ENCODE data around the gene RCAN1. TPM values are rescaled to one million over a fixed set of nuclear protein-coding genes. Genes with fewer than 3 reads are reported as not detected.
"Not testable (repeated sequence)": the region's sequence is repeated elsewhere in the genome, so short reads cannot be mapped to it uniquely, and the experiment has no call there.

RCAN1 gene
- total and polyA plus RNA-seq, 2 of the 8 experiments (the other 6 are each of a cell fraction or from before 2014, with no cell fraction given) = 1.7 to 6.4 TPM

GRCh38 chr21:34557261-34557660 is 57.7 kb downstream of the RCAN1 start (continued):
- TF ChIP-seq ATF3 (IDR thresholded peaks at IDR 0.05; ENCODE audit: insufficient read depth, low read depth, low read length) (no peak), NRF1 (IDR thresholded peaks at IDR 0.05; ENCODE audit: low read depth, low read length) (no peak), BACH1 (IDR thresholded peaks at IDR 0.05; ENCODE audit: low read length) (no peak), YY1 (IDR thresholded peaks at IDR 0.05; ENCODE audit: low read depth, low read length) (no peak)

- H4K5ac ChIP-seq (ENCODE audit: insufficient read length, low read depth, low read length); H3K23ac ChIP-seq (ENCODE audit: insufficient read length); H3K4ac ChIP-seq (replicated peaks; ENCODE audit: insufficient read length, low read depth, low read length); H2BK20ac ChIP-seq (ENCODE audit: low read length); FAIRE-seq; H3K23me2 ChIP-seq (ENCODE audit: low read depth, low read length); POLR2A ChIA-PET (ENCODE audit: partially characterized antibody); H3K27me3 ChIP-seq (replicated peaks in 1 of 4; ENCODE audit: control insufficient read depth in 3 of 4, extremely low read depth in 1 of 4, insufficient read depth in 3 of 4, low read length in 3 of 4); DNase-seq (ENCODE audit: low read depth in 1 of 2, low spot score in 2 of 2); H3K36me3 ChIP-seq (ENCODE audit: control insufficient read depth in 2 of 4, insufficient read depth in 4 of 4, low read length in 3 of 4); H2BK15ac ChIP-seq (ENCODE audit: low read length); H4K20me1 ChIP-seq (replicated peaks in 1 of 2; ENCODE audit: control insufficient read depth in 1 of 2, insufficient read depth in 2 of 2, low read length in 2 of 2); H2BK5ac ChIP-seq (ENCODE audit: low read depth, low read length); H2BK120ac ChIP-seq (replicated peaks; ENCODE audit: low read depth, low read length); H2AK5ac ChIP-seq (ENCODE audit: low read depth, low read length); H3K79me2 ChIP-seq (ENCODE audit: control insufficient read depth in 1 of 2, insufficient read depth in 2 of 2, low read length in 2 of 2); H3K79me1 ChIP-seq (ENCODE audit: low read depth, low read length); H3K56ac ChIP-seq (replicated peaks; ENCODE audit: insufficient read length, low read depth, low read length); H4K91ac ChIP-seq (replicated peaks; ENCODE audit: insufficient read length, low read length); H3K4me1 ChIP-seq (replicated peaks in 1 of 4; ENCODE audit: control insufficient read depth in 3 of 4, insufficient read depth in 4 of 4, low read length in 3 of 4); H2AFZ ChIP-seq (ENCODE audit: low read length); H3K14ac ChIP-seq (ENCODE audit: insufficient read length); H4K8ac ChIP-seq (ENCODE audit: extremely low read depth, insufficient read depth, low read length); H2BK12ac ChIP-seq (ENCODE audit: low read depth, low read length); H3K9ac ChIP-seq (replicated peaks in 1 of 4; ENCODE audit: extremely low read depth in 1 of 4, low read depth in 3 of 4, low read length in 3 of 4); H3K4me2 ChIP-seq (ENCODE audit: insufficient read depth in 1 of 2, low read depth in 2 of 2, low read length in 2 of 2); H3K18ac ChIP-seq (ENCODE audit: extremely low read depth, low read length); H3K27ac ChIP-seq (ENCODE audit: low read depth, low read length); H3K4me3 ChIP-seq (ENCODE audit: extremely low read depth in 1 of 4, insufficient read depth in 2 of 4, low read depth in 3 of 4, low read length in 4 of 4): not testable (repeated sequence)
- CTCF ChIA-PET (ENCODE audit: partially characterized antibody) = interaction anchor here (1.0 to 1.7 kb wide), 3 partner anchors 14 to 48 kb away, joined by 3 to 4 read pairs (median 4); no protein-coding TSS in a partner anchor
- H3K9me3 ChIP-seq (ENCODE audit: insufficient read depth in 2 of 2, low read depth in 1 of 2, low read length in 1 of 2) = peaks cover 7 to 16% of the 10 kb centered on the region in 2 experiments; a peak in 2 of 4 replicates
- 76% methylated on average over 2 of the region's 2 CpGs; no CpG with 5 or more reads in 1 of the 2 experiments for WGBS, 2 experiments (ENCODE audit: extremely low coverage in 1 of 2, insufficient coverage in 1 of 2, insufficient read length in 1 of 2, insufficient replicate concordance in 2 of 2, low coverage in 1 of 2, low lambda C conversion rate in 2 of 2, missing lambda C conversion rate in 1 of 2)
Measured at GRCh38 chr21:34554670-34555069, 60.2 kb downstream of the RCAN1 start.
